GM23338 (cell line): ENCODE data around the gene KLHL40.

Experiments
- CREB1 ChIP-seq: fragments of 250-450 bp; sonication (Bioruptor Pico); IDR thresholded peaks from 2 replicates; pipeline ENCODE4 v1.5.0; 2020; ENCODE audit warnings: low read depth, mild to moderate bottlenecking, moderate library complexity
- CTCF ChIP-seq, 2 experiments: fragments of 200-600 bp in 1 of 2; sonication (generic) in 1 of 2; conservative IDR thresholded peaks; 2 replicates each; pipeline versions ENCODE4 v1.5.1 to v1.6.1; 2016 to 2017; ENCODE audit warnings: antibody characterized with exemption in 2 of 2, low read depth in 2 of 2, mild to moderate bottlenecking in 2 of 2, moderate library complexity in 1 of 2
- ETS1 ChIP-seq: IDR thresholded peaks from 2 replicates; pipeline ENCODE4 v1.6.1; 2016; ENCODE audit warnings: antibody characterized with exemption
- EZH2 ChIP-seq: fragments of 200-600 bp; sonication (generic); IDR thresholded peaks from one replicate; pipeline ENCODE4 v1.8.0; 2017; ENCODE audit warnings: antibody characterized with exemption, mild to moderate bottlenecking, low read depth; ENCODE audit not compliant: unreplicated experiment
- EZH2phosphoT487 ChIP-seq: fragments of 200-600 bp; sonication (generic); IDR thresholded peaks from one replicate; pipeline ENCODE4 v1.8.1; 2018; ENCODE audit warnings: antibody characterized with exemption; ENCODE audit not compliant: unreplicated experiment
- JUNB ChIP-seq: IDR thresholded peaks from one replicate; pipeline ENCODE4 v1.6.1; 2016; ENCODE audit warnings: antibody characterized with exemption; ENCODE audit not compliant: unreplicated experiment
- NANOG ChIP-seq: IDR thresholded peaks from 2 replicates; pipeline ENCODE4 v1.6.1; 2016; ENCODE audit warnings: antibody characterized with exemption, borderline replicate concordance
- POLR2AphosphoS5 ChIP-seq: IDR thresholded peaks from 2 replicates; pipeline ENCODE4 v1.6.1; 2016; ENCODE audit warnings: antibody characterized with exemption, low read depth
- ZNF114 ChIP-seq: fragments of 250-450 bp; sonication (Bioruptor Pico); IDR thresholded peaks from 2 replicates; pipeline ENCODE4 v1.5.0; 2020; ENCODE audit warnings: mild to moderate bottlenecking, moderate library complexity
- ZNF331 ChIP-seq: fragments of 250-450 bp; sonication (Bioruptor Pico); IDR thresholded peaks from 2 replicates; pipeline ENCODE4 v1.5.0; 2020; ENCODE audit warnings: low read depth, mild to moderate bottlenecking, moderate library complexity
- ZNF462 ChIP-seq: fragments of 250-450 bp; sonication (Bioruptor Pico); IDR thresholded peaks from 2 replicates; pipeline ENCODE4 v1.5.0; 2020; ENCODE audit warnings: mild to moderate bottlenecking, moderate library complexity
- TF ChIP-seq, protein P1 (sequence below): IDR thresholded peaks from one replicate; pipeline ENCODE4 v1.6.1; 2018; ENCODE audit warnings: antibody characterized with exemption; ENCODE audit not compliant: unreplicated experiment

- TF ChIP-seq CTCF (conservative IDR thresholded peaks at IDR 0.05; ENCODE audit: low read depth in 2 of 2) (no peak), ZNF331 (CRISPR knock-in tag) (no peak), EZH2phosphoT487 (no peak), EZH2 (no peak), JUNB (no peak), POLR2AphosphoS5 (no peak), ETS1 (no peak), ZNF114 (CRISPR knock-in tag) (no peak), CREB1 (CRISPR knock-in tag) (no peak), NANOG (no peak), ZNF462 (CRISPR knock-in tag) (no peak)
- TF ChIP-seq, protein P1, sequence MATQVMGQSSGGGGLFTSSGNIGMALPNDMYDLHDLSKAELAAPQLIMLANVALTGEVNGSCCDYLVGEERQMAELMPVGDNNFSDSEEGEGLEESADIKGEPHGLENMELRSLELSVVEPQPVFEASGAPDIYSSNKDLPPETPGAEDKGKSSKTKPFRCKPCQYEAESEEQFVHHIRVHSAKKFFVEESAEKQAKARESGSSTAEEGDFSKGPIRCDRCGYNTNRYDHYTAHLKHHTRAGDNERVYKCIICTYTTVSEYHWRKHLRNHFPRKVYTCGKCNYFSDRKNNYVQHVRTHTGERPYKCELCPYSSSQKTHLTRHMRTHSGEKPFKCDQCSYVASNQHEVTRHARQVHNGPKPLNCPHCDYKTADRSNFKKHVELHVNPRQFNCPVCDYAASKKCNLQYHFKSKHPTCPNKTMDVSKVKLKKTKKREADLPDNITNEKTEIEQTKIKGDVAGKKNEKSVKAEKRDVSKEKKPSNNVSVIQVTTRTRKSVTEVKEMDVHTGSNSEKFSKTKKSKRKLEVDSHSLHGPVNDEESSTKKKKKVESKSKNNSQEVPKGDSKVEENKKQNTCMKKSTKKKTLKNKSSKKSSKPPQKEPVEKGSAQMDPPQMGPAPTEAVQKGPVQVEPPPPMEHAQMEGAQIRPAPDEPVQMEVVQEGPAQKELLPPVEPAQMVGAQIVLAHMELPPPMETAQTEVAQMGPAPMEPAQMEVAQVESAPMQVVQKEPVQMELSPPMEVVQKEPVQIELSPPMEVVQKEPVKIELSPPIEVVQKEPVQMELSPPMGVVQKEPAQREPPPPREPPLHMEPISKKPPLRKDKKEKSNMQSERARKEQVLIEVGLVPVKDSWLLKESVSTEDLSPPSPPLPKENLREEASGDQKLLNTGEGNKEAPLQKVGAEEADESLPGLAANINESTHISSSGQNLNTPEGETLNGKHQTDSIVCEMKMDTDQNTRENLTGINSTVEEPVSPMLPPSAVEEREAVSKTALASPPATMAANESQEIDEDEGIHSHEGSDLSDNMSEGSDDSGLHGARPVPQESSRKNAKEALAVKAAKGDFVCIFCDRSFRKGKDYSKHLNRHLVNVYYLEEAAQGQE: no peak
Observed at GRCh38 chr3:42666577-42666998, 18.7 kb upstream of the KLHL40 start.
